HG02623 (cell line): ENCODE measurements around the gene CACNG4.

Experiments
- ATAC-seq: cut with Tn5 transposase; IDR thresholded peaks from one replicate; pipeline ENCODE4 v1.9.1; 2021; ENCODE audit warnings: moderate library complexity; ENCODE audit not compliant: unreplicated experiment

CACNG4 gene

GRCh38 chr17:67055811-67056745, 91.6 kb downstream of the CACNG4 start:
- ATAC-seq, result no peak

GRCh38 chr17:67056746-67057490, 92.4 kb downstream of the CACNG4 start:
- ATAC-seq, result no peak

- ATAC-seq, result no peak
Observed at GRCh38 chr17:67058036-67058435, 93.5 kb downstream of the CACNG4 start.

- ATAC-seq, result no peak
Observed at GRCh38 chr17:67059372-67059771, 94.9 kb downstream of the CACNG4 start.

- ATAC-seq, result no peak
Observed at GRCh38 chr17:67063141-67063540, 98.6 kb downstream of the CACNG4 start.

GRCh38 chr17:67066717-67067116, 102.2 kb downstream of the CACNG4 start:
- ATAC-seq, result no peak

- ATAC-seq, result no peak
Observed at GRCh38 chr17:67067571-67068482, 103.3 kb downstream of the CACNG4 start.

- no peak for ATAC-seq
Observed at GRCh38 chr17:67068999-67069398, 104.5 kb downstream of the CACNG4 start.

- no peak for ATAC-seq
Observed at GRCh38 chr17:67069603-67070136, 105.2 kb downstream of the CACNG4 start.

- ATAC-seq, result no peak
Observed at GRCh38 chr17:67071595-67071994, 107.1 kb downstream of the CACNG4 start.

GRCh38 chr17:67072885-67073284, 108.4 kb downstream of the CACNG4 start:
- ATAC-seq, result no peak

- no peak for ATAC-seq
Observed at GRCh38 chr17:67074781-67075180, 110.3 kb downstream of the CACNG4 start.

- ATAC-seq, result no peak
Observed at GRCh38 chr17:67076290-67076689, 111.8 kb downstream of the CACNG4 start.

- no peak for ATAC-seq
Observed at GRCh38 chr17:67078292-67078691, 113.8 kb downstream of the CACNG4 start.

- ATAC-seq, result no peak
Observed at GRCh38 chr17:67079491-67079890, 115.0 kb downstream of the CACNG4 start.

- no peak for ATAC-seq
Observed at GRCh38 chr17:67080804-67081203, 116.3 kb downstream of the CACNG4 start.

- ATAC-seq, result peak; percentile 71
Observed at GRCh38 chr17:67082107-67082506, 117.6 kb downstream of the CACNG4 start.
